ENCODE results near the gene POC1A. TPM values are rescaled to one million over a fixed set of nuclear protein-coding genes. Genes with fewer than 3 reads are reported as not detected.

Gene POC1A
- total RNA-seq, 1 experiment from 2014 or later, result 29.0 TPM

DNA sequence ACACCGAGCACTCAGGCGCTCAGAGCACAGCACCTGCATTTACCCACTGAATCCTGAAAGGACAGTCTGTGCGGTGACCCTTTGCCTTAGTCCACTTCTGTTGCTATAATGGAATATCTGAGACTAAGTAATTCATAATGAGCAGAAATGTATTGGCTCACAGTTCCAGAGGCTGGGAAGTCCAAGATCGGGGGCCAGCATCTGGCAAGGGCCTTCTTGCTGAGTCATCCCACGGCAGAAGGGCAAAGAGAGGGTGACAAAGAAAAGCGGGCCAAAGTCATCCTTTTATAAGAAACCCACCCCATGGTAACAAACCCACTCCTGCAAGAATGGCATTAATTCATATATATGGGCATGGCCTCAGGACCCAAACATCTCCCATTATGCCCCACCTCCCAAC is 27.7 kb downstream of the POC1A start:
- Mint-ChIP-seq H3K4me1 (peaks cover 0 to 3% of the 10 kb centered on the region in 2 experiments; a peak in 2 of 4 replicates), H3K27me3 (ENCODE audit: low read depth) (no peaks in the 10 kb centered on the region), H3K36me3 (ENCODE audit: insufficient read depth in 1 of 3, low read depth in 3 of 3) (peaks cover 18 to 59% (median 55%) of the 10 kb centered on the region in 3 experiments; a peak in 6 of 7 replicates), H3K4me3 (no peak overlapping the region), H3K27ac (peak overlapping the region; percentile 27 to 90 (median 30); a peak in 3 of 7 replicates), H3K9me3 (no peaks in the 10 kb centered on the region)
- no peak overlapping the region for H3K4me2 ChIP-seq (ENCODE audit: insufficient read depth, insufficient read length, low read length)
- no peaks in the 10 kb centered on the region for H3K79me1 ChIP-seq (ENCODE audit: insufficient read depth, low read depth, low read length, poor library complexity, severe bottlenecking)
- H3K18ac ChIP-seq (ENCODE audit: insufficient read length, low read depth, low read length), result no peak overlapping the region
- WGBS (ENCODE audit: extremely low coverage, insufficient read length, low lambda C conversion rate), result no CpG with 5 or more reads among the region's 6 CpGs
- no peaks in the 10 kb centered on the region for H3K4me1 ChIP-seq (ENCODE audit: insufficient read depth, low read length)
- H4K20me1 ChIP-seq (ENCODE audit: control insufficient read depth, insufficient read depth, insufficient read length), result no peaks in the 10 kb centered on the region
- H3K4ac ChIP-seq (ENCODE audit: low read depth, low read length), result no peak overlapping the region
- H2AK5ac ChIP-seq (ENCODE audit: insufficient read length, low read length), result no peak overlapping the region
- H2AFZ ChIP-seq (ENCODE audit: low read length), result no peak overlapping the region
- H3K56ac ChIP-seq (ENCODE audit: insufficient read length, low read depth, low read length), result no peak overlapping the region
- H2BK20ac ChIP-seq (ENCODE audit: low read depth, low read length, poor library complexity, severe bottlenecking), result no peak overlapping the region
- H3K14ac ChIP-seq (ENCODE audit: insufficient read depth, low read length), result no peak overlapping the region
- no peaks in the 10 kb centered on the region for H3K9me3 ChIP-seq (ENCODE audit: control insufficient read depth, low read depth, low read length)
- H3K9ac ChIP-seq (ENCODE audit: extremely low read depth, insufficient read length, low read length), result no peak overlapping the region
- no peak overlapping the region for H2BK12ac ChIP-seq (ENCODE audit: insufficient read length, low read depth, low read length)
- H3K27ac ChIP-seq (ENCODE audit: insufficient read length, low read depth, low read length), result no peak overlapping the region
- H2BK5ac ChIP-seq (ENCODE audit: insufficient read length, low read length), result no peak overlapping the region
- H2BK120ac ChIP-seq (ENCODE audit: low read depth, low read length, poor library complexity, severe bottlenecking), result no peak overlapping the region
- H3K23me2 ChIP-seq (ENCODE audit: insufficient read length, low read depth, low read length, poor library complexity, severe bottlenecking), result no peaks in the 10 kb centered on the region
- no peak overlapping the region for H4K91ac ChIP-seq (ENCODE audit: insufficient read length, low read depth, low read length)
- no peak overlapping the region for H2BK15ac ChIP-seq (ENCODE audit: low read depth, low read length)
- no peak overlapping the region for H4K5ac ChIP-seq (ENCODE audit: insufficient read length, low read depth, low read length)
- no peaks in the 10 kb centered on the region for H3K27me3 ChIP-seq (ENCODE audit: insufficient read depth, low read length)
- no peak overlapping the region for H3K23ac ChIP-seq (ENCODE audit: insufficient read length, low read depth, low read length)
- H3K79me2 ChIP-seq (ENCODE audit: insufficient read depth, low read length), result no peaks in the 10 kb centered on the region
- no peak for TF ChIP-seq CTCF (conservative IDR thresholded peaks at IDR 0.05)
- H4K8ac ChIP-seq (replicated peaks; ENCODE audit: insufficient read length, low read depth, low read length), result no peak overlapping the region
- no peak for DNase-seq
- H3T11ph ChIP-seq (ENCODE audit: low read length), result no peak overlapping the region

Measured in H9 (cell line).